HG02571 (cell line): ENCODE results near the gene PTPN6.
A peak's percentile ranks its signal among the peaks of the same experiment; 100 is the strongest.

Source experiments
- ATAC-seq: cut with Tn5 transposase; IDR thresholded peaks from one replicate; pipeline ENCODE4 v1.9.1; 2021; ENCODE audit warnings: mild to moderate bottlenecking, moderate library complexity; ENCODE audit not compliant: unreplicated experiment

The PTPN6 gene

GRCh38 chr12:6965026-6965661 lies 14.0 kb downstream of the PTPN6 start:
- no peak for ATAC-seq

GRCh38 chr12:6965714-6966113 lies 14.6 kb downstream of the PTPN6 start:
- ATAC-seq, result no peak

- ATAC-seq, result no peak
Measured at GRCh38 chr12:6966351-6966750, 15.2 kb downstream of the PTPN6 start.

GRCh38 chr12:6967651-6968100 lies 16.5 kb downstream of the PTPN6 start:
- no peak for ATAC-seq

- ATAC-seq, result no peak
Measured at GRCh38 chr12:6968426-6968825, 17.3 kb downstream of the PTPN6 start.

GRCh38 chr12:6970096-6970527 lies 19.0 kb downstream of the PTPN6 start:
- ATAC-seq, result peak; percentile 23

GRCh38 chr12:6974180-6974579 lies 23.0 kb downstream of the PTPN6 start:
- ATAC-seq, result no peak

- no peak for ATAC-seq
Measured at GRCh38 chr12:6975297-6976032, 24.3 kb downstream of the PTPN6 start.

GRCh38 chr12:6977653-6978052 lies 26.5 kb downstream of the PTPN6 start:
- no peak for ATAC-seq

- ATAC-seq, result no peak
Measured at GRCh38 chr12:6978188-6978587, 27.0 kb downstream of the PTPN6 start.

GRCh38 chr12:6978611-6979011 lies 27.5 kb downstream of the PTPN6 start:
- ATAC-seq, result no peak

GRCh38 chr12:6979021-6979420 lies 27.9 kb downstream of the PTPN6 start:
- no peak for ATAC-seq

GRCh38 chr12:6979453-6979852 lies 28.3 kb downstream of the PTPN6 start:
- ATAC-seq, result no peak

GRCh38 chr12:6980075-6980474 lies 28.9 kb downstream of the PTPN6 start:
- ATAC-seq, result no peak

GRCh38 chr12:6980740-6981139 lies 29.6 kb downstream of the PTPN6 start:
- no peak for ATAC-seq

GRCh38 chr12:6981152-6982052 lies 30.2 kb downstream of the PTPN6 start:
- no peak for ATAC-seq

GRCh38 chr12:6982532-6982931 lies 31.4 kb downstream of the PTPN6 start:
- ATAC-seq, result no peak

GRCh38 chr12:6987956-6988553 lies 36.9 kb downstream of the PTPN6 start:
- no peak for ATAC-seq

- ATAC-seq, result no peak
Measured at GRCh38 chr12:6996040-6996441, 44.9 kb downstream of the PTPN6 start.

- ATAC-seq, result no peak
Measured at GRCh38 chr12:6998715-6999451, 47.7 kb downstream of the PTPN6 start.
